RPMI8226 (cell line): ENCODE results near the gene MEF2B.
A peak's percentile ranks its signal among the peaks of the same experiment; 100 is the strongest.
"Not testable (repeated sequence)": the region's sequence is repeated elsewhere in the genome, so short reads cannot be mapped to it uniquely, and the experiment has no call there.

Experiments used
- DNase-seq: peaks from one replicate; pipeline ENCODE4 v3.0.0-alpha.2; 2015

MEF2B gene

DNA sequence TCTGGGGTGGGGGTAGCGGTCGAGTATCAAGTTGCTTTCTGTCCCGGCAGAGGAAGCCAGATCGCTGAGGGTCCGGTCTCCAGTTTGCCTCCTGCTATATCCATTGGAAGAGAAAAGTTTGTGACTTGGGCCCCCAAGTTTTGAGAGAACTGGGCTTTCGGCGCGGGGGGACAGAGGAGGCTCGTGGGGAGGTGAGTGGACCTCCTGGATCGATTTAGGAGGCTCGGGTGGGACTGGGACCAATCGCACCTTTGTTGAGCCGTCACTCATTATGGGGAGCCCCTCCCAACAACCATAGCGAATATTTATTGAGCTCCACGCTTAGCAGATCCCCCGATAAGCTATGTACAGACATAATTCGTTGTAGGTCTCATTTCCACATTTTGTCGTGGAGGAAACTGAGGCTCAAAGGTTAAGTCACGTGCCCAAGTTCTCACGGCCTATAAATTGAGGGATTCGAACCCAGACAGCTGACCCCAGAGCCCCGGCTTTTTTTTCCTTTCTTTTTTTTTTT, 22.9 kb upstream of the MEF2B start:
- DNase-seq = no peak

DNA sequence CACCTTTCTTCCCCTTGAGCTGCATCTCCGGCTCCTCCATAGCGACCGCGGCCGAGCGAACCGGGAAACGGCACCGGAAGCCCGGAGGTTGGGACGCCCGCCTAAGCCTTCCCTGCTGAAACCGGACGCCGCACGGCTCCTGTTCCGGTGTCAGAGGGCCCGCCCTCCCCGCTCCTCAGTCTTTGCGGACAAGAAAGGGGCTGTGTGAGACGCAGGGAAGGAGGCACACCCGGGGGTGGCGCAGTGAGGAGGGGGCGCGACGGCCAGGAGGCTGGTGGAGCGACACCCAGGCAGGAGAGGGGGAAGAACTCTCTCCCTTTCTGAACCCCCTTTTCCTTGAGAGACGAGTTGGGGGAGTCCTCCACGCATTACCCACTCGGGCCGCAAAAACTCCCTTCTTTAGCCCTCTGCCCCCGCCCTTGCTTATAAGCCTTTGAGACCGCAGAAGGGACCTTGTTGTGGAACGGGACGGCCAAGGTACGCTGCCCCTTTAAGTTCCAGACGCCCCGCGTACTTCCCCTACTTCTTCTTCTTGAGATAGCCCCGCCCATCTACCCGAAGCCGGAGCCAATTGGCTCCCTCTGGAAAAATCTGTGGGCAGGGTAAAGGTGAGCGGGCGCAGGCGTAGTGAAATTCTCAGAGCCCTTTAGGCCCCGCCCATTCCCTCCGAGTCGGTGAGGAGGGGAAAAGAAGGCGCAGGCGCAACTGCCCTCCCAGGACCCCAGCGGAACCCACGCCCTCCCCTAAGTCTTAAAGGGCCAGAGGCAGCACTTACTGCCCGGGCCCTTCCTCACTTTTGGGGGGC, 22.2 kb upstream of the MEF2B start, which contains the start of the genes BORCS8 and RFXANK:
Gene BORCS8, minus strand, starts transcription at position 75 of the 805 bp plus-strand sequence. Its CDS starts 35 bp downstream, at position 40.
Gene RFXANK, plus strand, starts transcription at position 181 of the 805 bp plus-strand sequence. CDS start 1,689 bp downstream, outside the sequence.
- DNase-seq = peak; percentile 100

DNA sequence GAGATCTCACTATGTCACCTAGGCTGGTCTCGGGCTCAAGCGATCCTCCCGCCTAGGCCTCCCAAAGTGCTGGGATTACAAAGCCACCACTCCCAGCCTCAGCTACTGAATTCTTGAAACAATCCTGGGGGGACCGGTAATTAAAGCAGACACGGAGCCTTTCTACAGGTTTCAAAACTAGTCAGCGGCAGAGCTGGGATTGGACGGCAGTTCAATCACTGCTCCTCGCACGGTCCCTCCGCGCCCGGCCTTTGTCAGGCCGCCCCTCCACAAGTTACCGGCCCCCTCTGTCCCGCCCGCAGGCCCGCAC, 21.7 kb upstream of the MEF2B start:
- no peak for DNase-seq

DNA sequence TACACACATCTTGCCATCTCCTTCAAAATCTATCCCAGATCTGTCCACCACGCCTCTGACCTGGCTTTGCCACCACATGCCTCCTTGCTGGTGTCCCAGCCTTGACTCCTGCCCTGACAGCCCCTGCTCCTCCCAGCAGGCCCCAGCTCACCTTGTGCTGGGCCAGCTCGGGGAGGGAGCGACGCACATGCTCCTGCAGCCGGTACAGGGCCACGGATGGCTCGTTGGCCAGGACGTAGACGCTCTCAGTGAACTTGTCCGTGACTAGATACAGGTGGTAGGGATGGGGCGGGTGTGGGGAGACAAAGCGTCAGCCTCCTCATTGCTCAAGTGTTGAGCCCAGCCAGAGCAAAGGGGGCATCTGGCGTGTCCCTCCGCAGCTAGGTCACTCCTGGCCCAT, 16.7 kb upstream of the MEF2B start:
- no peak for DNase-seq

DNA sequence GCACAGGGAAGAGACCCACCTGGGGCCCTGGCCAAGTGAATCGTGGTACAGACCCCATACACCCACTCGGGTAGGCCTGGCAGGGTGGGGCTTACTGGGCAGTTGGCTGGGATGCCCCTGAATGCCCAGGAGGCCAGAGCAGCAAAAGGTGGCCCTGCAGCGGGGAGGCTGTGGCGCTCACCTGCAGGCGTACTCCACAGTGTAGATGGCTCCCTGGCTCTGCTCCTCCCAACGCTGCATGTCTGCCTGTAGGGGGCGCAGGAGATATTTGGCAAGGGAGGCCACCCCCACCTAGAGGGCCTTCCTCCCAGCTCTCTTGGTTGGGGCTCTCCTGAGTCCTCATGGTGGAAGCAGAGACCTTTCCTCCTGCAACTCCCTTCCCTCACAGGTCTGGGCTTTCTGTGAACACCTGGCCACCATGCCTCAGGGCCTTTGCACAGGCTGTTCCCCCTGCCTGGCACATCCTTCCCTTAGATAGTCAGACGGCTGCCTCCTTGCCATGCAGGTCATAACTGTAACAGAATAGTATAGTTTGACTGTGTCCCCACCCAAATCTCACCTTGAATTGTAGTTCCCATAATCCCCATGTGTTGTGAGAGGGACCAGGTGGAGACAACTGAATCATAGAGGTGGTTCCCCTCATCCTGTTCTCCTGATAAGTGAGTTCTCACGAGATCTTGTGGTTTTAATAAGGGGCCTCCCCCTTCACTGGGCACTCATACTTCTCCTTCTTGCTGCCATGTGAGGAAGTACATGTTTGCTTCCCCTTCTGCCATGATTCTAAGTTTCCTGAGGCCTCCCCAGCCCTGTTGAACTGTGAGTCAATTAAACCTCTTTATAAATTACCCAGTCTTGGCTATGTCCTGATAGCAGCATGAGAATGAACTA, 16.0 kb upstream of the MEF2B start:
- peak; percentile 74 for DNase-seq

DNA sequence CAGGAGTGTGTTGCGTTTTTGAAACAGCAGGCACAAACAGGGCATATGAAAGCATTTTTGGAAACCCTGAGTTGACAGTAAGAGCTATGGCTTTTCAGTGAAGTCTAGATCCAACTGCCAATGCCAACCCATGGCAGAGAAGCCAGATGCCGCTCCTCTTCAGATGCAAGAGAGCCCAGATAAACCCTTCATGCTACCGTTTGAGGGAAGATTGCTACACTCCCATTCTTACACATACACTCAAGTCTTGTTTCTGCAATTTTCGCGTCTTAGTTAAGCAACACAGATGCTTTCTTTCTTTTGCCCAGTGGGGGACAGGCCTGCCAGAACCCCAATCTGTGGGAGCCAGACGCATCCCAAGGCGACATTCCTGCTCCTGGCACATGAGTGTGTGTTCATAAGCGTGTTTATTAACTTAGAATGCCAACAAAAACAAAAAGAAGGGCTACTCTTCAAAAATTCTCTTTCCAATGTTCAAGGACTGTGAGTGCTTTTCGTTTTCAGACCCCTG, 11.5 kb upstream of the MEF2B start:
- no peak for DNase-seq

DNA sequence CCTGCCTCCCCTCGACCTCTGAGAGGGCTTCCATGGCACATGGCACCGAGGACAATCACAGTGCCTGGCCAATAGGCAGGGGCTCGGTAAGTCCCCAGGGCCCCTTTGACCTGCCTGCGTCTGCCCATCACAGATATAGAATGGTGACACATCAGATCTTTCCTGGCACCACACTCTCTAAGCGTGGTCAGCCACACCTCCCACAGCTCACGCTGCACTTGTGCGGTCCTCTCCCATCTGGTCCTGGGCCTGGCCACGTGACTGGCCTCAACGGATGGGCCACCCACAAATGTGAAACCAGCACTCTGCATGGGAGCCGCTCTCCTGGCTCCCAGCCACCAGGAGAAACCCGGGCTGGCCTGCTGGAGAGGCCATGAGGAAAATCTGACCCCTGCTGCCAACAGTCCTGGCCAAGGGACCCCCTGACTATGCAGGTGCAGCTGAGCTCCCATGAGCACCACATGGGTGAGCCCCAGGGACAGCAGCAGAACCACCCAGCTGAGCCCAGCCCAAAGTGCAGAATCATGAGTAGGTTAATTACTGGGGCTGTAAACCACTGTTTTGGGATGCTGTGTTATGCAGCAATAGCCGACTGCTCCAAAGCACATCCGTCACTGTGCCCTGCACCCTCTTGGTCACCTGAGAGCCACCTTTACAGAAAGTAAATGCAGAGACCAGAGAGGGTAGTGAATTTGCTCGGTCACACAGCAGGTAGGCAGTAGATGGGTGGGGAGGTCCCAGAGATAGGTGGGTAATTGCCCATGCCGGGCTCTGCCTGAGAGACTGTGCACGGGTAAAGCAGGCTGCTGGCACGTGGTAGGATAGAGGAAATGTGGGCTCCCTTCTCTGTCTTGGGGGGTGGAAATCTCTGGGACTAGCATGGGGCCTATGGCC, 9.7 kb upstream of the MEF2B start:
- DNase-seq = no peak

DNA sequence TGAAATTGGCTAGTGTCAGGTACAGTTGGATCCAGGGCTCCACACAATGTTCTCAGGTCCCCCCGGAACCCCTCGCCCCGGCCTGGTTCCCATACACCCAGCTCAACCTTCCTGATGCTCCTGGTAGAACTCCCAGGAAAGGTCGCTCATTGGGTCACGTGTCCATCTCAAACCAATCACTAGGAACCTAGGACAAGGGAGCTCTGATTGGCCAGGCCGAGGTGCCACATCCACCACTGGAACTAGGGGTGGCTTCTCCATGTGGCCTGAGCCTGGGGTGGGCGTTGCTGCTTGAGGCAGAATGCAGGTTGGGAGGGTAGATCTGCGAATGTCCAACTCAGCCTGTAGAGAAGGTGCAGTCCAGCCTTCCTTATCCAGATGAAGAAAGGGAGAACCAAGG, 6.9 kb upstream of the MEF2B start:
- no peak for DNase-seq

DNA sequence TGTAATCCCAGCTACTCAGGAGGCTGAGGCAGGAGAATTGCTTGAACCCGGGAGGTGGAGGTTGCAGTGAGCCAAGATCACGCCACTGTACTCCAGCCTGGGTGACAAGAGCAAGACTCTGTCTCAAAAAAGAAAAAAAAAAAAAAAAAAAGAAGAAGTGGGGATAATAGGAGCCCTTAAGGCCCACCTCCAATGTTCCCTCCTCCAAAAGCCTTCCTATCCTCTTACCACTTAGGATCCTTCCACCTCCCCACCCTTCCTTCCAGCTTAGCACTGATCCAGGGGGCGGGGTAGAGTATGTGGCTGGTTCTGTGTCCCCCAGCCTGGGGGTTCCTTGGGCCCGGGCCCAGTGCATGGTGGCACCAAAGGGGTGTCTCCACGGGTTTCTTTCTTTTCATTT, 3.2 kb upstream of the MEF2B start:
- not testable (repeated sequence) for DNase-seq

DNA sequence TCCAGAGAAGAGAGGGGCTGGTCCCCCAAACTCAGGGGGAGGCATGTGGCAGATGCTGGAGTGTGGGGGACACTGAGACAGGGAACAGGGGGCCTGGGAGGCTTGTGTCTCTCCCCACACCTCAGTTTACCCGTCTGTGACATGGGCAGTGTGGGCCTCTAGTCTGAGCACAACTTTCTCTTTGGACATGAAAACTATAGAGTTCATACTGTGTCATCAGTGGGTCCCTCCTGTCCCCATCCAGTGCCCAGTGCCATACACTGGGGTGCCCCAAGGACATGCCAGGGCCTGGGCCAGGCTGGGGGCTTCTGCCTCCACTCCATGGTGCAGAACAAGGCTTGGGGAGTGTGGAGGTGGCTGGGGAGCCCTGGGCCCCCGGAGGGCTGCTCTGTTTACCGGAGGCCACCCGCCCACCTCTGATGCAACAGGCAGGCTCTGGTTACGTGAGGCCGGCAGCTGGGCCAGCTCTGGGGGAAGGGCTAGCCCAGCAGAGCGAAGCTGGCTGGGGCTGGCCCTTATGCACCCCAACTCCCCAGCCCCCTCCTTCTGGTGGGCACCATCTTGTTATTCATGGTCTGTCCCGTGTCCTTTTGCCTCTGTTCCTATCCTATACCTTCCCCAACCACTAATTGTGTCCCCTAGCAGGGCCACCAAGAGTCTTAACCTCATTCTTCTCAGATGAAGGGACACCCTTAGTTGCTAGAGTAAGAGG, 1.9 kb upstream of the MEF2B start:
- DNase-seq = no peak

DNA sequence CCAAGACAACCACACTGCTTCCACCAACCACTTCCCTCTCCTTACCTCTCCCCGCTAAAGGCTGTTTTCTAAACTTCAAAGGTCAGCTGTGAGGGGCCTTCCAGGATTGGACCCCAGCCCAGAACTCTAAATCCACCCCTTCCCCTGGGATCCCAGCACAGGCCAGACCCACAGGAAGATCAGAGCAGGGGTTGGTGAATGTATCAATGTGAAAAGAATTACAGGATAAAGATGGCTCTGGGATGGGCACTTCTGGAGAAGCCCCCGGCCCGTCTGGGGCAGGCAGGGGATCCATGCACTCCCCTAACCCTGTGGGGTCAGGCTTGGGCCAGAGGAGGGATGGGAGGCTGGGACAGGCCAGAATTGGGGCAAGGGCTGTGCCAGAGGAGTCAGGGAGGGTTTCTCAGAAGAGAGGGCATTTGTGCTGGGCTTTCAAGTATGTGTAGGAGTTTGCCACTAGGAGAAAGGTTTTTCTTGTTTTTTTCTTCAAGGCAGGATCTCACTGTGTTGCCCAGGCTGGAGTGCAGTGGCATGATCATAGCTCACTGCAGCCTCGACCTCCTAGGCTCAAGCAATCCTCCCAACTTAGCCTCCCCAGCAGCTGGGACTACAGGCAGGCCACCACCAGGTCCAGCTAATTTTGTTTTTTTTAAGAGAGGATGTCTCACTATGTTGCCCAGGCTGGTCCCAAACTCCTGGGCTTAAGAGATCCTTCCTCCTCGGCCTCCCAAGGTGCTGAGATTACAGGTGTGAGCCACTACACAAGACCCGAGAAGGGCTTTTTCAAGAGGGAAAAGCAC, 1.0 kb upstream of the MEF2B start:
- no peak for DNase-seq

DNA sequence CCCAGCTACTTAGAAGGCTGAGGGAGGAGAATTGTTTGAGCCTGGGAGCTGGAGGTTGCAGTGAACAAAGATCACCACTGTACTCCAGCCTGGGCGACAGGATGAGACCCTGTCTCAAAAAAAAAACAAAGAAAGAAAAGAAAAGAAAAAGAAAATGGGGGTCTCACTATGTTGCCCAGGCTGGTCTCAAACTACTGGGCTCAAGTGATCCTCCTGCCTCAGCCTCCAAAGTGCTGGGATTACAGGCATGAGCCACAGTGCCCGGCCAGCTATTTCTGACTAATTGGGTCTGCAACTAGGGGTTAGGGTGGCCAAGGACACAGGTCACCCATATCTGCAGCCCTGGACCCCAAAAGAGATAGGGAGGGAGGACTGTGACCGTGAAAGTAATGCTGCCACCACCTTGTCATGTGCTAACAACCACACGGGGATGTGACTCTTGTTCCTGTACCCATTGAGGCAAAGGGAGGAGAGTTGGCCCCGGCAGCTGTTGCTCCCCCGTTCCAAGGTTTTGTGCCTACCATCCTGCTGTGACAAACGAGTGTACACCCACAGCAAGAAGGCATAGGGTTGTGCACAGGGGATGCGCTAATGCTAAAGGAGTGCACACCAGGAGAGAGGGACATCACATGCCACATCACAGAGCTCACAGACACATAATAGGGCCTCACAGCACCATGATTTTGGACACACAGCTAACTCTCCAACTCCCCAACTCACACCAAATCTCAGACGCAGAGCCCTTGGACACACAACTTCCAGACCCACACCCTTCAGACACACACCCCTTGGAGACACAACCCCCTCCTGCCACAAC, 619 bp downstream of the MEF2B start:
- DNase-seq = no peak

DNA sequence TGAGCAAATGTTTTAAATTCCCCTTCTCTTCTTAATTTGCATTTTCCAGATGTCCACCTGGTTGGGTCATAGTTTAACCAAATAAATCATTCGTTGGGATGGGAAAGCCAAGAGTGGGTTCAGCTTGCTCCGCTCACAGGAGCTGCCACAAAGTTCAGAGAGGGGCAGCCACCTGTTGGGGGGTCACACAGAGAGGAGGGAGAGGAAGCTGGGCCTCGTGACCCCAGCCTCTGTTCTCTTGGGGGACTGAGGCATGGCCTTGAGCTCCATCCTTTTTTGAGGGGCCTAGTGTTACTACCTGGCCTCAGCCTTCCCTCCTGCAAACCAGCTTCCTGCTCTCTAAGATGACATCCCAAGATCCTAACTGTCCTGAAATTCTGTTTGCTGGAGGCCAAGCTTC, 2.5 kb downstream of the MEF2B start:
- no peak for DNase-seq

DNA sequence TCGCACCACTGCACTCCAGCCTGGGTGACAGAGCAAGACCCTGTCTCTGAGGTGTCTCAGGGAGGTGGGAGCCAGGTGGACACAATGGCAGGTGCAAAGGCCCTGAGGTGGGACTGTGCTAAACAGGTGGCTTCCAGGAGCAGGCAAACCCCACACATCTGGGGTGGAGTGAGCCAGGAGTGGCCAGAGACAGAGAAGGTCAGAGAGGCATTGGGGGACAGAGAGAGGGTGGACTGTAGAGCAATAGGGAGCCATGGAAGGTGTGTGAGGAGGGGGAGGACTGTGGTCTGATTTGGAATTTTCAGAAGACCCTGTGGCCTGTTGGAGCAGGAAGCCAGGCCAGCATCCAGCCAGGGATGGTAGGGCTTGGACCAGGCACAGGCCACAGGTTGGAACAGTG, 4.7 kb downstream of the MEF2B start:
- no peak for DNase-seq

DNA sequence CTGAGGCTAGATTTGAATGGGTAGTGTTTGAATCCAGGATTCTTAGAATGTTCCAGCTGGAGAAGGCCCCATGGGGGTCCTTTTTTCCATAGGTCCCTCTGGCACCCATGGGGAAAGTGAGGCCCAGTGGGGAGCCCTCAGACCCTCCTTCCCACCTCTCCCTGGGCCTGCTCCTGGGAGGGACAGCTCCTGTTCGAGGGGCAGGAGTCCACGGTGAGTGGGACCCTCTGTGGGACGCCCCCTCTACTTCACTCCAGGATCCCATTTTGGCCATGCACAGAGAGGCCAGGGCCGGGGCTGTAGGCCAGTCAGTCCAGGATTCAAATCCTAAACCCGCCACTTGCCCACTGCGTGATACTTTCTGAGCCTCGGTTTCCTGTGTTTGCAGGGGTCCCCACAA, 7.6 kb downstream of the MEF2B start:
- no peak for DNase-seq

DNA sequence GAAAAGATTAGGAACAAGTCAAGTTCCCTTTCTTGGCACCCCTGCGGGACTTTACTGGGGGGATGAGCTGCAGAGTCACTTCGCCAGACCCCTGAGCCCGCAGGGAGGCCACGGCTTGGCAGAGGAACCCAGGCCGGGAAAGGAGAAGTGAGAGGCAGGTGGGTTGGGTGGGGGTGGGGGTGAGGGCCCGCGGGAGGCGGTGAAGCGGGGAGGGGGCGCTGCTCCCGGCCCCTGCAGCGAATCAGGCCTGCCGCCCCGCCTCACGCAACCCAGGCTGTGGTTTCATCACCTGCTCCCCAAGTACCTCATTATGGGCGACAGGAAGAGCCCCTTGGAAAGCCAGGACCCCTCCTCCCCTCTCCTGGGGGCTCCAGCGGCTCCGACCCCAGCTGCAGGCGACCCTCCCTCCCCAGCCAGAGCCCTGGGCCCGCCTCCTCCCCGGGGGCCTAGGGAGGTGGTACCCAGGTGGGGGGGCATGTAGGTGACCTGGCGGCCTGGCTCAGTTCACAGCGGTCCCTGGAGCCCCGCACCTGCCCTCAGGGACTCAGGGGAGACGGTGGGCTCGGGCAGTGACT, 9.5 kb downstream of the MEF2B start:
- peak; percentile 44 for DNase-seq

DNA sequence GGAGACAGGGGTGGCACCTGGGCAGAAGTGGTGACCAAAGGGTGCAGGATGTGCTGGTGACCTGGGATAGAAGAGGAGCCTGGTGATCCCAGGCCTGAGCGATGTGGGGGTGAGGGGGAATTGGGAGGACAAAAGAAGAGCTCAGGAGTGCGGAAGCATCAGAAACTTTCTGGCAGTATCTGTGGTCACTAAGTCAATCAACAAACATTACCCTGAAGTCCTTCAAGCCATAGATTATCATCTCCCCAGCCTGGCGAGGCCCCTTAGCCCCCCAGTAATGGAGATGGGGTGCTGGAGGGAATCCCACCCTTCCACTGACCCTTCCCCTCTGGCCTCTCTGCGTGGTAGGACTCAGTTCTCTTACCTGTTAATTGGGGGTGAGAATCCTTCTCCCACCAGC, 10.5 kb downstream of the MEF2B start:
- no peak for DNase-seq

DNA sequence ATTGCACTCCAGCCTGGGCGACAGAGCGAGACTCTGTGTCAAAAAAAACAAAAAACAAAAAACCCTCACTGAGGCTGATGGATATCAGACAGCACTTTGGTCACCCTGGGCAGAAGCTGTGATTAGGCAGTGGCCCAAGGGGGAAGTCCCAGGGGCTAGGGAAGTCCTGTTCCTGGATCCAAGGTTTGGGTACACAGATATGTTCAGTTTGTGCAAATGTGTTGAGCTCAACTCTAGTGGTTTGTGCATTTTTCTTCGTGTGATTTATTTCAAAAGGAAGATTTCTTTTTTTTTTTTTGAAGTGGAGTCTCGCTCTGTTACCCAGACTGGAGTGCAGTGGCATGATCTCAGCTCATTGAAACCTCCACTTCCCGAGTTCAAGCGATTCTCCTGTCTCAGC, 12.3 kb downstream of the MEF2B start:
- no peak for DNase-seq

DNA sequence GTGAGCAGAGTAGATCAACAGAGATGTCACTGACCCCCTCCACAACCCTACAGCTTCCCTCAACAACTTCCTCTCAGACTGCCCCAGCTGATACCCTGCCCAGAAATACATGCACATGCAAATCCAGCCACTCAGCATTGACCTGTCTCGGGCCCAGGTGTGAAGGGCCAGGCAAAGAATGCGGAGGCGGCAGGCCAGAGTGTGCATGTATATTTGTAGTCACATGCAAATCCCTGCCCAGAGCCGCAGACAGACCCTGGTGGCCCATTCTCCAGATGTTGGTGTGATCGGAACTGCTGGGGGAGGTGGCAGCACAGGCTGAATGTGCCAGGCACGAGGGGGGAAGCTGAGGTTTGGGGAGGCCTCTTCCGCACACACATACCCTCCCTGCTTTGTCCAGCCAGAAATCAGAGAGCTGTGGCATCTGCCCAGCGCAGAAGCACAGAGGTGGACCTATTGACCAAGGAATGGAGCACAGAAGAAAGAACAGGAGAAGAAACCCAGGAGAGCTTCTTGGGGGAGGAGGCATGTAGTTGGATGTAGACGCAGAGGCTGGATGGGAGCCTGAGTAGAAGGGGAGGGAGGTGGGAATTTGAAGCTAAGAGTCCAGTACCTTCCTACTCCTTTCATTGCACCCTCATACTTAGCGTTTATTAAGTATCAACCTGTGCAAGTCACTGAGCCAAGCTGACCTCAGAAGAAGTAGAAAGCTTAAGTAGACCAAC, 14.4 kb downstream of the MEF2B start:
- DNase-seq = no peak
